HUES64 (cell line): Measurements from ENCODE around the gene CACNA2D3.

Experiments used
- H3K27ac ChIP-seq: 2 replicates; pipeline ENCODE4 v1.7.0; 2013; ENCODE audit warnings: low read depth, low read length, inconsistent platforms
- H3K27me3 ChIP-seq: 2 replicates; pipeline ENCODE4 v1.6.1; 2013; ENCODE audit warnings: mild to moderate bottlenecking, low read length; ENCODE audit not compliant: insufficient read depth
- H3K36me3 ChIP-seq: 2 replicates; pipeline ENCODE4 v1.6.1; 2013; ENCODE audit warnings: mild to moderate bottlenecking, low read length; ENCODE audit not compliant: insufficient read depth
- H3K4me1 ChIP-seq: 2 replicates; pipeline ENCODE4 v1.6.1; 2013; ENCODE audit warnings: mild to moderate bottlenecking, low read length, moderate library complexity; ENCODE audit not compliant: insufficient read depth
- H3K4me3 ChIP-seq: 2 replicates; pipeline ENCODE4 v1.5.1; 2013; ENCODE audit warnings: mild to moderate bottlenecking, low read length, moderate library complexity
- H3K9ac ChIP-seq: 2 replicates; pipeline ENCODE4 v1.6.1; 2013; ENCODE audit warnings: mild to moderate bottlenecking, low read depth, low read length
- H3K9me3 ChIP-seq: 2 replicates; pipeline ENCODE4 v1.6.1; 2013; ENCODE audit warnings: low read depth, low read length; ENCODE audit not compliant: insufficient read depth
- WGBS: fragments of 150-250, 120-280 bp; methylation state at CpG from one replicate; pipeline ENCODE4 v1.1.7; 2013; ENCODE audit warnings: missing lambda C conversion rate; 5-methylcytosine and 5-hydroxymethylcytosine counted together

Gene CACNA2D3

GRCh38 chr3:54476891-54477290 lies 354.5 kb downstream of the CACNA2D3 start:
- H3K4me3 ChIP-seq: no peak overlapping the region
- H3K36me3 ChIP-seq: no peaks in the 10 kb centered on the region
- H3K27ac ChIP-seq: no peak overlapping the region
- no peaks in the 10 kb centered on the region for H3K9me3 ChIP-seq
- no peak overlapping the region for H3K9ac ChIP-seq
- no peaks in the 10 kb centered on the region for H3K4me1 ChIP-seq
- no peaks in the 10 kb centered on the region for H3K27me3 ChIP-seq

- no peak overlapping the region for H3K27ac ChIP-seq
- no peak overlapping the region for H3K9ac ChIP-seq
- H3K36me3 ChIP-seq: no peaks in the 10 kb centered on the region
- H3K27me3 ChIP-seq: no peaks in the 10 kb centered on the region
- H3K9me3 ChIP-seq: no peaks in the 10 kb centered on the region
- no peak overlapping the region for H3K4me3 ChIP-seq
- WGBS: 98% methylated on average over 6 of the region's 8 CpGs
- H3K4me1 ChIP-seq: no peaks in the 10 kb centered on the region
Observed at GRCh38 chr3:54481606-54482365, 359.4 kb downstream of the CACNA2D3 start.

GRCh38 chr3:54484334-54484733 lies 362.0 kb downstream of the CACNA2D3 start:
- H3K9me3 ChIP-seq: no peaks in the 10 kb centered on the region
- H3K36me3 ChIP-seq: no peaks in the 10 kb centered on the region
- no peak overlapping the region for H3K4me3 ChIP-seq
- H3K9ac ChIP-seq: no peak overlapping the region
- no peak overlapping the region for H3K27ac ChIP-seq
- 96% methylated on average over 6 of the region's 6 CpGs for WGBS
- H3K27me3 ChIP-seq: no peaks in the 10 kb centered on the region
- H3K4me1 ChIP-seq: no peaks in the 10 kb centered on the region

GRCh38 chr3:54486317-54486716 lies 364.0 kb downstream of the CACNA2D3 start:
- H3K27me3 ChIP-seq: no peaks in the 10 kb centered on the region
- no peak overlapping the region for H3K9ac ChIP-seq
- 77% methylated on average over 1 of the region's 1 CpG for WGBS
- no peaks in the 10 kb centered on the region for H3K9me3 ChIP-seq
- no peak overlapping the region for H3K4me3 ChIP-seq
- H3K4me1 ChIP-seq: no peaks in the 10 kb centered on the region
- no peak overlapping the region for H3K27ac ChIP-seq
- no peaks in the 10 kb centered on the region for H3K36me3 ChIP-seq

- H3K4me1 ChIP-seq: no peaks in the 10 kb centered on the region
- no peaks in the 10 kb centered on the region for H3K36me3 ChIP-seq
- no peaks in the 10 kb centered on the region for H3K27me3 ChIP-seq
- H3K4me3 ChIP-seq: no peak overlapping the region
- H3K9me3 ChIP-seq: no peaks in the 10 kb centered on the region
- 96% methylated on average over 5 of the region's 5 CpGs for WGBS
- no peak overlapping the region for H3K9ac ChIP-seq
- no peak overlapping the region for H3K27ac ChIP-seq
Observed at GRCh38 chr3:54488297-54488696, 365.9 kb downstream of the CACNA2D3 start.

- H3K9me3 ChIP-seq: no peaks in the 10 kb centered on the region
- no peak overlapping the region for H3K27ac ChIP-seq
- WGBS: 97% methylated on average over 4 of the region's 4 CpGs
- H3K36me3 ChIP-seq: no peaks in the 10 kb centered on the region
- H3K4me1 ChIP-seq: no peaks in the 10 kb centered on the region
- H3K27me3 ChIP-seq: no peaks in the 10 kb centered on the region
- no peak overlapping the region for H3K9ac ChIP-seq
- H3K4me3 ChIP-seq: no peak overlapping the region
Observed at GRCh38 chr3:54494209-54494608, 371.9 kb downstream of the CACNA2D3 start.

GRCh38 chr3:54506603-54507002 lies 384.3 kb downstream of the CACNA2D3 start:
- H3K27me3 ChIP-seq: no peaks in the 10 kb centered on the region
- peaks cover 4% of the 10 kb centered on the region; the same call in 1 of the 2 replicates for H3K4me1 ChIP-seq
- no peak overlapping the region for H3K27ac ChIP-seq
- no peaks in the 10 kb centered on the region for H3K9me3 ChIP-seq
- H3K4me3 ChIP-seq: no peak overlapping the region
- H3K36me3 ChIP-seq: no peaks in the 10 kb centered on the region
- H3K9ac ChIP-seq: no peak overlapping the region
- 88% methylated on average over 2 of the region's 3 CpGs for WGBS

GRCh38 chr3:54507876-54508460 lies 385.6 kb downstream of the CACNA2D3 start:
- WGBS: 90% methylated on average over 1 of the region's 1 CpG
- no peak overlapping the region for H3K4me3 ChIP-seq
- no peak overlapping the region for H3K9ac ChIP-seq

GRCh38 chr3:54510506-54510905 lies 388.2 kb downstream of the CACNA2D3 start:
- WGBS: 92% methylated on average over 2 of the region's 2 CpGs
- Histone ChIP-seq H3K4me3 (no peak overlapping the region), H3K9ac (no peak overlapping the region), H3K36me3 (no peaks in the 10 kb centered on the region), H3K27ac (no peak overlapping the region), H3K9me3 (0 out of 2 replicates have a peak, but pooled peaks cover 3% of the 10 kb centered on the region), H3K27me3 (no peaks in the 10 kb centered on the region), H3K4me1 (no peaks in the 10 kb centered on the region)

More at GRCh38 chr3:54507876-54508460, 385.6 kb downstream of the CACNA2D3 start:
- no peaks in the 10 kb centered on the region for H3K36me3 ChIP-seq
- H3K27ac ChIP-seq: no peak overlapping the region
- H3K4me1 ChIP-seq: peaks cover 4% of the 10 kb centered on the region; the same call in 1 of the 2 replicates
- H3K9me3 ChIP-seq: 0 out of 2 replicates have a peak, but pooled peaks cover 3% of the 10 kb centered on the region
- H3K27me3 ChIP-seq: no peaks in the 10 kb centered on the region

- Histone ChIP-seq H3K27me3 (no peaks in the 10 kb centered on the region), H3K4me1 (no peaks in the 10 kb centered on the region), H3K36me3 (no peaks in the 10 kb centered on the region), H3K9me3 (0 out of 2 replicates have a peak, but pooled peaks cover 3% of the 10 kb centered on the region), H3K9ac (no peak overlapping the region), H3K4me3 (no peak overlapping the region), H3K27ac (no peak overlapping the region)
- WGBS: 85% methylated on average over 4 of the region's 4 CpGs
Observed at GRCh38 chr3:54511766-54512365, 389.5 kb downstream of the CACNA2D3 start.

- WGBS: 96% methylated on average over 1 of the region's 2 CpGs
- H3K4me1 ChIP-seq: no peaks in the 10 kb centered on the region
- no peaks in the 10 kb centered on the region for H3K36me3 ChIP-seq
- H3K9me3 ChIP-seq: 0 out of 2 replicates have a peak, but pooled peaks cover 3% of the 10 kb centered on the region
- H3K27me3 ChIP-seq: no peaks in the 10 kb centered on the region
- no peak overlapping the region for H3K9ac ChIP-seq
- H3K4me3 ChIP-seq: no peak overlapping the region
- no peak overlapping the region for H3K27ac ChIP-seq
Observed at GRCh38 chr3:54514006-54514405, 391.7 kb downstream of the CACNA2D3 start.
